Measurements from ENCODE around the gene CREB5.

DNA sequence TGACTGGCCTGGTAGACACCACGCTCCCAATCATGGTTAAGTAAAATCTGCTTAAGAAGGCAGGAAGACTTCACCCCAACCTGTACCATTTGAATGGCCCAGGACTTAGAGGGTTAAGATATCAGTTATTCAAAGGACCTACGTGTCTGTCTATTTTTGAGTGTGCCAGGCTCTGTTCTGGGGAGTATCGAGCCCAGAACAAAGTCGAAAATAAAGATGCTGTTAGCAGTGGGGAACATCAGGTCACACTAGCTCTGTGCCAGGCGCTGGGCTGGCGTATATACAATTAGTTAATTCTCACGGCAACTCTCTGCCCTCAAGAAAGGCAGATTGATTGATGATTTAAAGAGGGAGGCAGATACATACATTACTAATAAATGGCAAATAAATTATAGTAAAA is 40.5 kb upstream of the CREB5 start:
- TF ChIP-seq, protein P1, sequence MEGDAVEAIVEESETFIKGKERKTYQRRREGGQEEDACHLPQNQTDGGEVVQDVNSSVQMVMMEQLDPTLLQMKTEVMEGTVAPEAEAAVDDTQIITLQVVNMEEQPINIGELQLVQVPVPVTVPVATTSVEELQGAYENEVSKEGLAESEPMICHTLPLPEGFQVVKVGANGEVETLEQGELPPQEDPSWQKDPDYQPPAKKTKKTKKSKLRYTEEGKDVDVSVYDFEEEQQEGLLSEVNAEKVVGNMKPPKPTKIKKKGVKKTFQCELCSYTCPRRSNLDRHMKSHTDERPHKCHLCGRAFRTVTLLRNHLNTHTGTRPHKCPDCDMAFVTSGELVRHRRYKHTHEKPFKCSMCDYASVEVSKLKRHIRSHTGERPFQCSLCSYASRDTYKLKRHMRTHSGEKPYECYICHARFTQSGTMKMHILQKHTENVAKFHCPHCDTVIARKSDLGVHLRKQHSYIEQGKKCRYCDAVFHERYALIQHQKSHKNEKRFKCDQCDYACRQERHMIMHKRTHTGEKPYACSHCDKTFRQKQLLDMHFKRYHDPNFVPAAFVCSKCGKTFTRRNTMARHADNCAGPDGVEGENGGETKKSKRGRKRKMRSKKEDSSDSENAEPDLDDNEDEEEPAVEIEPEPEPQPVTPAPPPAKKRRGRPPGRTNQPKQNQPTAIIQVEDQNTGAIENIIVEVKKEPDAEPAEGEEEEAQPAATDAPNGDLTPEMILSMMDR (IDR thresholded peaks at IDR 0.05; ENCODE audit: extremely low read depth in 1 of 2, insufficient read depth in 1 of 2, low read depth in 1 of 2, low read length in 2 of 2) = no peak
- TF ChIP-seq EZH2 (IDR thresholded peaks at IDR 0.05; ENCODE audit: borderline replicate concordance, low read depth, low read length, severe bottlenecking) = no peak
- TF ChIP-seq JUN (IDR thresholded peaks at IDR 0.05; ENCODE audit: borderline replicate concordance, insufficient read depth, insufficient read length, low read depth) = no peak
- TF ChIP-seq, protein P2, sequence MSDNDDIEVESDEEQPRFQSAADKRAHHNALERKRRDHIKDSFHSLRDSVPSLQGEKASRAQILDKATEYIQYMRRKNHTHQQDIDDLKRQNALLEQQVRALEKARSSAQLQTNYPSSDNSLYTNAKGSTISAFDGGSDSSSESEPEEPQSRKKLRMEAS (IDR thresholded peaks at IDR 0.05; ENCODE audit: insufficient read depth, insufficient read length) = no peak
- no peak for TF ChIP-seq POLR2A (IDR thresholded peaks at IDR 0.05; ENCODE audit: low read depth, low read length)
- no peak for TF ChIP-seq POLR2AphosphoS5 (IDR thresholded peaks at IDR 0.05; ENCODE audit: insufficient read depth, low read depth, low read length)
- no peak for TF ChIP-seq MYC (IDR thresholded peaks at IDR 0.05; ENCODE audit: low read depth, low read length)
- TF ChIP-seq GATA2 (IDR thresholded peaks at IDR 0.05; ENCODE audit: insufficient read depth, insufficient read length, low read depth, low read length) = no peak
- TF ChIP-seq FOS (IDR thresholded peaks at IDR 0.05; ENCODE audit: borderline replicate concordance, insufficient read depth, low read length) = no peak

Data from endothelial cell of umbilical vein (primary cell).